NCI-H460 (cell line): ENCODE results near the gene EBF3. TPM values are rescaled to one million over a fixed set of nuclear protein-coding genes. Genes with fewer than 3 reads are reported as not detected.

Source experiments
- DNase-seq: peaks from one replicate; pipeline ENCODE4 v3.0.0-alpha.2; 2016; ENCODE audit warnings: low read depth; ENCODE audit errors: extremely low read depth
- total RNA-seq: library from RNA; depleted of rRNA; stranded (reverse); fragments of >200 nt; shearing (Covaris generic); gene quantifications from 2 replicates; pipeline ENCODE4 v1.2.3, GENCODE V29; 2014

EBF3 gene
- total RNA-seq, 1 experiment from 2014 or later: not detected

- DNase-seq: no peak
These were observed 8.3 kb upstream of the EBF3 start for GRCh38 chr10:129972145-129972965.

- DNase-seq: peak; percentile 48
These were observed 7.5 kb upstream of the EBF3 start for GRCh38 chr10:129971381-129972144.

GRCh38 chr10:129970465-129971364 lies 6.6 kb upstream of the EBF3 start:
- no peak for DNase-seq

GRCh38 chr10:129969911-129970464 lies 5.9 kb upstream of the EBF3 start:
- DNase-seq: no peak

GRCh38 chr10:129969184-129969910 lies 5.3 kb upstream of the EBF3 start:
- DNase-seq: no peak

GRCh38 chr10:129968853-129969183 lies 4.7 kb upstream of the EBF3 start:
- DNase-seq: no peak

GRCh38 chr10:129968020-129968852 lies 4.2 kb upstream of the EBF3 start:
- no peak for DNase-seq

- DNase-seq: no peak
These were observed 3.5 kb upstream of the EBF3 start for GRCh38 chr10:129967579-129968019.

GRCh38 chr10:129966889-129967578 lies 3.0 kb upstream of the EBF3 start:
- no peak for DNase-seq

GRCh38 chr10:129966370-129966888 lies 2.4 kb upstream of the EBF3 start:
- DNase-seq: no peak

- DNase-seq: no peak
These were observed 1.9 kb upstream of the EBF3 start for GRCh38 chr10:129965959-129966358.

- DNase-seq: no peak
These were observed 1.3 kb upstream of the EBF3 start for GRCh38 chr10:129965425-129965808.

- DNase-seq: no peak
These were observed 744 bp upstream of the EBF3 start for GRCh38 chr10:129964611-129965424.

- no peak for DNase-seq
These were observed 1.0 kb downstream of the EBF3 start for GRCh38 chr10:129962872-129963640.

GRCh38 chr10:129962031-129962871 lies 1.8 kb downstream of the EBF3 start:
- no peak for DNase-seq
